Measurements from ENCODE around the gene PCDHGB2.
A peak's percentile ranks its signal among the peaks of the same experiment; 100 is the strongest.

PCDHGB2 gene

GRCh38 chr5:141349917-141350619 is 9.7 kb upstream of the PCDHGB2 start, which contains the start of gene PCDHGB1:
Gene PCDHGB1 (plus strand): TSS chr5:141350099. CDS start chr5:141350261, 162 bp downstream.
- TF ChIP-seq, protein P1, sequence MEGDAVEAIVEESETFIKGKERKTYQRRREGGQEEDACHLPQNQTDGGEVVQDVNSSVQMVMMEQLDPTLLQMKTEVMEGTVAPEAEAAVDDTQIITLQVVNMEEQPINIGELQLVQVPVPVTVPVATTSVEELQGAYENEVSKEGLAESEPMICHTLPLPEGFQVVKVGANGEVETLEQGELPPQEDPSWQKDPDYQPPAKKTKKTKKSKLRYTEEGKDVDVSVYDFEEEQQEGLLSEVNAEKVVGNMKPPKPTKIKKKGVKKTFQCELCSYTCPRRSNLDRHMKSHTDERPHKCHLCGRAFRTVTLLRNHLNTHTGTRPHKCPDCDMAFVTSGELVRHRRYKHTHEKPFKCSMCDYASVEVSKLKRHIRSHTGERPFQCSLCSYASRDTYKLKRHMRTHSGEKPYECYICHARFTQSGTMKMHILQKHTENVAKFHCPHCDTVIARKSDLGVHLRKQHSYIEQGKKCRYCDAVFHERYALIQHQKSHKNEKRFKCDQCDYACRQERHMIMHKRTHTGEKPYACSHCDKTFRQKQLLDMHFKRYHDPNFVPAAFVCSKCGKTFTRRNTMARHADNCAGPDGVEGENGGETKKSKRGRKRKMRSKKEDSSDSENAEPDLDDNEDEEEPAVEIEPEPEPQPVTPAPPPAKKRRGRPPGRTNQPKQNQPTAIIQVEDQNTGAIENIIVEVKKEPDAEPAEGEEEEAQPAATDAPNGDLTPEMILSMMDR (IDR thresholded peaks at IDR 0.05): peak; percentile 88

DNA sequence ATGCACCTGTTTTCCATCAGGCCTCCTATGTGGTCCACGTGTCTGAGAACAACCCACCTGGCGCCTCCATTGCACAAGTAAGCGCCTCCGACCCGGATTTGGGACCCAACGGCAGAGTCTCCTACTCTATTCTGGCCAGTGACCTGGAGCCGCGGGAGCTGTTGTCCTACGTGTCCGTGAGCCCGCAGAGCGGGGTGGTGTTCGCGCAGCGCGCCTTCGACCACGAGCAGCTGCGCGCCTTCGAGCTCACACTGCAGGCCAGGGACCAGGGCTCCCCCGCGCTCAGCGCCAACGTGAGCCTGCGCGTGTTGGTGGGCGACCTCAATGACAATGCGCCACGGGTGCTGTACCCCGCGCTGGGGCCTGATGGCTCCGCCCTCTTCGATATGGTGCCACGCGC is 8.2 kb upstream of the PCDHGB2 start:
- TF ChIP-seq, protein P1 (IDR thresholded peaks at IDR 0.05): no peak

- TF ChIP-seq, protein P1 (IDR thresholded peaks at IDR 0.05): no peak; the same call in 1 of the 2 replicates
Measured at GRCh38 chr5:141354900-141355469, 4.8 kb upstream of the PCDHGB2 start, which contains the start of gene PCDHGA4. Gene PCDHGA4 (plus strand): TSS chr5:141355021. CDS start chr5:141355108, 87 bp downstream.

GRCh38 chr5:141355641-141356040 is 4.2 kb upstream of the PCDHGB2 start:
- TF ChIP-seq, protein P1 (IDR thresholded peaks at IDR 0.05): no peak

DNA sequence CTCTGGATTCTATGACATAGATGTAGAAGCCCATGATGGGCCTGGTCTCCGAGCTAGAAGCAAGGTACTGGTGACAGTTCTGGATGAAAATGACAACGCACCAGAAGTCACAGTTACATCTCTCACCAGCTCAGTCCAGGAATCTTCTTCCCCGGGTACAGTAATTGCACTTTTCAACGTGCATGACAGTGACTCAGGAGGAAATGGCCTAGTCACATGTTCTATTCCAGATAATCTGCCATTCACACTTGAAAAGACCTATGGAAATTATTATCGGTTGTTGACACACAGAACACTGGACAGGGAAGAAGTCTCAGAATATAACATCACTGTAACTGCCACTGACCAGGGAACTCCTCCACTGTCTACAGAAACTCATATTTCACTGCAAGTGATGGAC is 3.7 kb upstream of the PCDHGB2 start:
- TF ChIP-seq, protein P1 (IDR thresholded peaks at IDR 0.05): no peak

DNA sequence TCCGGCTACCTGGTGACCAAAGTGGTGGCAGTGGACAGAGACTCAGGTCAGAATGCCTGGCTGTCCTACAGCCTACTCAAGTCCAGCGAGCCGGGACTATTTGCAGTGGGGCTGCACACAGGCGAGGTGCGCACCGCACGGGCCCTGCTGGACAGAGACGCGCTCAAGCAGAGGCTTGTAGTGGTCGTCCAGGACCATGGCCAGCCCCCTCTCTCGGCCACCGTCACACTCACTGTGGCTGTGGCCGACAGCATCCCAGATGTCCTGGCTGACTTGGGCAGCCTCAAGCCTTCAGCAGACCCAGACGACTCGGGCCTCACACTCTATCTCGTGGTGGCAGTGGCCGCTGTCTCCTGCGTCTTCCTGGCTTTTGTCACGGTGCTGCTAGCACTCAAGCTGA is 2.8 kb upstream of the PCDHGB2 start:
- TF ChIP-seq, protein P1 (IDR thresholded peaks at IDR 0.05): no peak

DNA sequence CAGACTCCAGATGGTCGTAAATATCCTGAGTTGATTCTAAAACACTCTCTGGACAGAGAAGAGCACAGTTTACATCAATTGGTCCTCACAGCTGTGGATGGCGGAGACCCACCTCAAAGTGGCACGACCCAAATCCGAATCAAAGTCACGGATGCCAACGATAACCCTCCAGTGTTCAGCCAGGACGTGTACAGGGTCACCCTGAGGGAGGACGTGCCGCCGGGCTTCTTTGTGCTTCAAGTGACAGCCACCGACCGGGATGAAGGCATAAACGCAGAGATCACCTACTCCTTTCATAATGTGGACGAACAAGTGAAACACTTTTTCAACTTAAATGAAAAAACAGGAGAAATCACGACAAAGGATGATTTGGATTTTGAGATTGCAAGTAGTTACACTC is 891 bp downstream of the PCDHGB2 start:
- TF ChIP-seq, protein P1 (IDR thresholded peaks at IDR 0.05): no peak
